Endothelial cell of umbilical vein (primary cell): ENCODE results near the gene PCNT. TPM values are rescaled to one million over a fixed set of nuclear protein-coding genes. Genes with fewer than 3 reads are reported as not detected.

Experiments used
- BruUV-seq: library from RNA; stranded (reverse); fragments of 400-500 nt; replicated peaks from 2 replicates; lab custom pipeline; 2021; lab: Mats Ljungman, UMichigan
- CTCF ChIA-PET: fragments of 300-600, 350-600 bp; sonication (Branson Sonifier 250); formaldehyde crosslinking; loops from one replicate; lab custom pipeline; 2021; ENCODE audit warnings: antibody characterized with exemption, inconsistent platforms; lab: Charles Lee
- POLR2A ChIA-PET: fragments of 300-600, 350-600 bp; sonication (Branson Sonifier 250); formaldehyde crosslinking; loops from one replicate; lab custom pipeline; 2021; ENCODE audit warnings: antibody characterized with exemption, inconsistent platforms; lab: Charles Lee
- DNase-seq: peaks from one replicate; pipeline ENCODE4 v3.0.0-alpha.2; 2011; ENCODE audit warnings: low read depth, low spot score
- FAIRE-seq: peaks from 2 replicates; lab custom pipeline; 2011; peaks lifted over from hg19 to GRCh38; lab: Jason Lieb, UNC
- H2AFZ ChIP-seq: 2 replicates; pipeline ENCODE4 v1.6.0; 2012; ENCODE audit warnings: low read depth, low read length, control low read depth, inconsistent platforms
- H3K27ac ChIP-seq: 2 replicates; pipeline ENCODE4 v1.5.1; 2011; ENCODE audit warnings: low read depth, mild to moderate bottlenecking, control low read depth, low read length, moderate library complexity; ENCODE audit not compliant: insufficient read depth
- H3K27me3 ChIP-seq, 2 experiments: 2 replicates each; pipeline versions ENCODE4 v1.6.0 to v1.6.1; 2011; ENCODE audit warnings: low read length in 2 of 2, mixed read lengths in 1 of 2; ENCODE audit not compliant: control insufficient read depth in 2 of 2, insufficient read depth in 2 of 2
- H3K36me3 ChIP-seq, 2 experiments: 2 replicates in 1 of 2; 3 replicates in 1 of 2; pipeline ENCODE4 v1.5.1; 2011; ENCODE audit warnings: low read length in 2 of 2, mild to moderate bottlenecking in 1 of 2, moderate library complexity in 1 of 2; ENCODE audit not compliant: control insufficient read depth in 2 of 2, insufficient read depth in 2 of 2; ENCODE audit errors: extremely low read depth in 1 of 2
- H3K4me1 ChIP-seq: 3 replicates; pipeline ENCODE4 v1.5.1; 2011; ENCODE audit warnings: mild to moderate bottlenecking, low read length; ENCODE audit not compliant: control insufficient read depth, insufficient read depth; ENCODE audit errors: extremely low read depth
- H3K4me2 ChIP-seq: 2 replicates; pipeline ENCODE4 v1.6.1; 2011; ENCODE audit warnings: low read length, control low read depth, mixed read lengths; ENCODE audit not compliant: insufficient read depth
- H3K4me3 ChIP-seq, 3 experiments: fragments of 200-600 bp in 1 of 3; sonication (generic), shearing (Covaris generic) in 1 of 3; replicated peaks in 1 of 3; 2 replicates each; pipeline ENCODE4 v1.5.1; 2011 to 2016; ENCODE audit warnings: control low read depth in 3 of 3, low read length in 3 of 3, mild to moderate bottlenecking in 2 of 3, inconsistent platforms in 1 of 3, low read depth in 1 of 3, moderate library complexity in 1 of 3; ENCODE audit not compliant: insufficient read depth in 1 of 3
- H3K79me2 ChIP-seq: 2 replicates; pipeline ENCODE4 v1.6.0; 2012; ENCODE audit warnings: low read length, inconsistent platforms; ENCODE audit not compliant: control insufficient read depth, insufficient read depth
- H3K9ac ChIP-seq: replicated peaks from 2 replicates; pipeline ENCODE3; 2011; ENCODE audit warnings: low read length, control low read depth; ENCODE audit not compliant: insufficient read depth; ENCODE audit errors: extremely low read depth
- H3K9me1 ChIP-seq: replicated peaks from 3 replicates; pipeline ENCODE4 v1.6.0; 2011; ENCODE audit warnings: mild to moderate bottlenecking, low read length; ENCODE audit not compliant: control insufficient read depth, insufficient read depth; ENCODE audit errors: extremely low read depth
- H3K9me3 ChIP-seq: replicated peaks from 2 replicates; pipeline ENCODE4 v1.5.1; 2012; ENCODE audit warnings: low read length, inconsistent platforms; ENCODE audit not compliant: control insufficient read depth, insufficient read depth
- H4K20me1 ChIP-seq: replicated peaks from 2 replicates; pipeline ENCODE3; 2011; ENCODE audit warnings: mild to moderate bottlenecking, low read length; ENCODE audit not compliant: control insufficient read depth, insufficient read depth; ENCODE audit errors: extremely low read depth
- EZH2 ChIP-seq: IDR thresholded peaks from 2 replicates; pipeline ENCODE4 v1.6.1; 2012; ENCODE audit warnings: borderline replicate concordance, low read depth, mild to moderate bottlenecking, moderate library complexity, low read length, inconsistent platforms; ENCODE audit not compliant: severe bottlenecking
- FOS ChIP-seq: IDR thresholded peaks from 2 replicates; pipeline ENCODE4 v1.6.1; 2011; ENCODE audit warnings: mild to moderate bottlenecking, low read length, moderate library complexity, borderline replicate concordance; ENCODE audit not compliant: insufficient read depth
- GATA2 ChIP-seq: IDR thresholded peaks from 2 replicates; pipeline ENCODE4 v1.7.0; 2011; ENCODE audit warnings: low read depth, mild to moderate bottlenecking, moderate library complexity, mixed read lengths, low read length; ENCODE audit not compliant: insufficient read length, insufficient read depth
- JUN ChIP-seq: IDR thresholded peaks from 2 replicates; pipeline ENCODE4 v1.6.1; 2011; ENCODE audit warnings: borderline replicate concordance, low read depth; ENCODE audit not compliant: insufficient read length, insufficient read depth
- MYC ChIP-seq: IDR thresholded peaks from one replicate; pipeline ENCODE4 v1.6.1; 2011; ENCODE audit warnings: mild to moderate bottlenecking, low read depth, low read length
- POLR2A ChIP-seq: IDR thresholded peaks from 2 replicates; pipeline ENCODE4 v1.6.1; 2012; ENCODE audit warnings: low read depth, mild to moderate bottlenecking, control low read depth, low read length
- POLR2AphosphoS5 ChIP-seq: IDR thresholded peaks from 2 replicates; pipeline ENCODE4 v1.6.1; 2012; ENCODE audit warnings: low read depth, mild to moderate bottlenecking, control low read depth, low read length, moderate library complexity; ENCODE audit not compliant: insufficient read depth
- dilution Hi-C: fragments of 300-500 bp; cut with MboI; formaldehyde crosslinking; loops from one replicate; pipeline ENCODE4 v1.15.0; 2019; ENCODE audit warnings: low sequenced_read_pairs; ENCODE audit not compliant: extremely low pct_ligation_motif_present
- intact Hi-C: fragments of 100-400 bp; cut with micrococcal nuclease; formaldehyde crosslinking; loops from one replicate; pipeline ENCODE4 v1.10.0; 2022
- polyA plus RNA-seq, 4 experiments: library from polyadenylated mRNA; depleted of rRNA in 3 of 4; stranded (reverse) in 3 of 4; unstranded in 1 of 4; fragments of >200 nt; gene quantifications; 2 replicates each; pipeline versions ENCODE4 v1.2.1 to v1.2.3, GENCODE V29; 2011 to 2012; ENCODE audit warnings: missing spikeins in 1 of 4
- total RNA-seq: library from RNA; stranded (reverse); gene quantifications from 2 replicates; pipeline ENCODE4 v1.2.3, GENCODE V29; 2021
- TF ChIP-seq, protein P1 (sequence below): IDR thresholded peaks from 2 replicates; pipeline ENCODE4 v1.6.1; 2011; ENCODE audit not compliant: insufficient read depth, insufficient read length
- TF ChIP-seq, protein P2 (sequence below), 2 donors: IDR thresholded peaks; 1 replicate in 1 of 2; 2 replicates in 1 of 2; pipeline ENCODE4 v1.5.1; 2011; ENCODE audit warnings: low read length in 2 of 2, mild to moderate bottlenecking in 2 of 2, moderate library complexity in 2 of 2, control low read depth in 1 of 2, inconsistent platforms in 1 of 2, low read depth in 1 of 2; ENCODE audit not compliant: insufficient read depth in 1 of 2; ENCODE audit errors: extremely low read depth in 1 of 2

PCNT gene
- total and polyA plus RNA-seq, 2 donors (not counting 3 experiments of a cell fraction or from before 2014, with no cell fraction given): 9.6 to 49.5 TPM

DNA sequence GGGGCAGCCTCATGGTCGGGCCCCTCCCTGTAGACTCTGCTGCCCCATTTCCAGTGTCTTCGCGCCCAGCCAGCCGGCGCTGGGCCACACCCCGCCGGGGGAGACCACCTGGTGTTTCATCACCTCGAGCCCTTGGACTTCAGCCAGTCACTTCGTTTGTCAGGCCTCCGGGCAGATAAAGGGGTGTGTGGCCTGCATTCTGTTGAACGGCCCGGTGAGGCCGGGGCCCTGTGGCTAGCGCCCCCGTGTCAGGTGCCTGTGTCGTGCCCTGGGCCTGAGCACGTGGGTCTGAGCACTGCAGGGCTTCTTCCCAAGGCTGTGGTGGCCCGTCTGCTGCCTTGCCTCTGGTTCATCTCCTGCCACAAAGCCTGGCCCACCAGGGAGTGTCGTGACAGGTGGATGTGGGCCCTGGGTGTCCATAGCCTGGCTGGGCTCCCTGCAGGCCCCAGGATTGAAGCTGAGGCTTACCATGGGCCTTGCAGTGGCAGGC lies 69.5 kb downstream of the PCNT start:
- BruUV-seq: no TSS peak
- Histone ChIP-seq H3K27ac (no peak overlapping the region), H3K9me3 (no peaks in the 10 kb centered on the region), H3K9ac (no peak overlapping the region), H3K4me1 (no peaks in the 10 kb centered on the region), H3K27me3 (no peaks in the 10 kb centered on the region), H3K9me1 (no peaks in the 10 kb centered on the region), H3K4me2 (no peak overlapping the region), H2AFZ (no peak overlapping the region), H3K79me2 (no peaks in the 10 kb centered on the region), H3K4me3 (no peak overlapping the region), H3K36me3 (peaks cover 2 to 23% of the 10 kb centered on the region in 2 experiments), H4K20me1 (no peaks in the 10 kb centered on the region)
- intact Hi-C loops: no loop called here
- POLR2A ChIA-PET: no interaction called here
- DNase-seq (no peak), FAIRE-seq (no peak)
- dilution Hi-C loops: no loop called here
- CTCF ChIA-PET: no interaction called here
- no peak for TF ChIP-seq JUN
- TF ChIP-seq POLR2AphosphoS5: no peak
- no peak for TF ChIP-seq GATA2
- TF ChIP-seq, protein P1, sequence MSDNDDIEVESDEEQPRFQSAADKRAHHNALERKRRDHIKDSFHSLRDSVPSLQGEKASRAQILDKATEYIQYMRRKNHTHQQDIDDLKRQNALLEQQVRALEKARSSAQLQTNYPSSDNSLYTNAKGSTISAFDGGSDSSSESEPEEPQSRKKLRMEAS: no peak
- no peak for TF ChIP-seq FOS
- TF ChIP-seq, protein P2, sequence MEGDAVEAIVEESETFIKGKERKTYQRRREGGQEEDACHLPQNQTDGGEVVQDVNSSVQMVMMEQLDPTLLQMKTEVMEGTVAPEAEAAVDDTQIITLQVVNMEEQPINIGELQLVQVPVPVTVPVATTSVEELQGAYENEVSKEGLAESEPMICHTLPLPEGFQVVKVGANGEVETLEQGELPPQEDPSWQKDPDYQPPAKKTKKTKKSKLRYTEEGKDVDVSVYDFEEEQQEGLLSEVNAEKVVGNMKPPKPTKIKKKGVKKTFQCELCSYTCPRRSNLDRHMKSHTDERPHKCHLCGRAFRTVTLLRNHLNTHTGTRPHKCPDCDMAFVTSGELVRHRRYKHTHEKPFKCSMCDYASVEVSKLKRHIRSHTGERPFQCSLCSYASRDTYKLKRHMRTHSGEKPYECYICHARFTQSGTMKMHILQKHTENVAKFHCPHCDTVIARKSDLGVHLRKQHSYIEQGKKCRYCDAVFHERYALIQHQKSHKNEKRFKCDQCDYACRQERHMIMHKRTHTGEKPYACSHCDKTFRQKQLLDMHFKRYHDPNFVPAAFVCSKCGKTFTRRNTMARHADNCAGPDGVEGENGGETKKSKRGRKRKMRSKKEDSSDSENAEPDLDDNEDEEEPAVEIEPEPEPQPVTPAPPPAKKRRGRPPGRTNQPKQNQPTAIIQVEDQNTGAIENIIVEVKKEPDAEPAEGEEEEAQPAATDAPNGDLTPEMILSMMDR (IDR thresholded peaks at IDR 0.05; ENCODE audit: extremely low read depth in 1 of 2, insufficient read depth in 1 of 2, low read depth in 1 of 2, low read length in 2 of 2): no peak
- no peak for TF ChIP-seq POLR2A
- no peak for TF ChIP-seq MYC
- no peak for TF ChIP-seq EZH2
